ENCODE results near the gene FGF12.
"Not testable (repeated sequence)": the region's sequence is repeated elsewhere in the genome, so short reads cannot be mapped to it uniquely, and the experiment has no call there.

Gene FGF12

GRCh38 chr3:192576704-192577103 lies 150.6 kb downstream of the FGF12 start:
- DNase-seq, result not testable (repeated sequence)

GRCh38 chr3:192575879-192576506 lies 151.3 kb downstream of the FGF12 start:
- DNase-seq, result no peak

- no peak for DNase-seq
Measured at GRCh38 chr3:192573240-192573639, 154.1 kb downstream of the FGF12 start.

DNA sequence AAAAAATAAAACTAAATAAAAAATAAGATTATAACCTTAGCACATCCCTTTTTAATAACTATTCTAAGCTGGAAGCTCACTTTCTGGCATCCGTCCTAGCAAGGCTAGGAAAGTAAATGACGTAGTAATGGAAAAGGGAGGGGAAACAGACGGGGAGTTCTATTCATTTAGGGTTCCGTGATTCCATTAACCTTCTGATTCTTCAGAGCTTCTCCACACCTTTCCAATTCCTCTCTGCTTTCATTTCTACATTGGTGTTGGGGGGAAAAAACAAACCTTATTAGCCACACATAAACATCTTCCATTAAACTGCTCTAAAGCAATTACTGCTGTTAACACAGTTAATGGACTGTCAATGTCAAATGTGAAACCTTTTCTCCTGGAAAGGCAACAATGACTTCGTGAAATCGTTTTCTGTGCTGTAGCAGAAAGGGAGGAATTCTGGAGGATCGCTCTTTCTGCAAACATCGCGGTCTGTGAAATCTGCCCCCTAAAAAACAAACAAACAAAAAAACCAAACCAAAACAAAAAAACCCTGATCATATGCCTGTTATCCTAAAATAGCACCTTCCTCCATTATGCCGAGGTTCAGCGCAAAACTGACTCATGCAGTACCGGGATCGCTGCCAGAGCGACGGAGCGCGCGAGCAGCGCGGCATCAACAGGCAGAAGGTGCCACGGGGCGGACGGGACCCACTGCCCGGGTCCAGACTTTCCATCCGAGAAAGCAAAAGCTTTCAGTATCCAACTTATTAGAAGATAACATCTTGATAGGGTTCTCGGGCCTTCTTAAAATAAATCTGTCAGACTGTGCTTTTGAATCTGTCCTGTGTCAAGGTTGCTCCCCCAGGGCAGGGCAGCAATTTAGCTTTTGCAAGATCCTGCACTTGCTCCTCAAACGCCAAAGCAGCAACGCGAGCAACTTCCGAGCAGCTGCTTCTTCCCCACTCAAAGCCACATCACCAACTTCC lies 156.2 kb downstream of the FGF12 start:
- DNase-seq, result peak; percentile 1

DNA sequence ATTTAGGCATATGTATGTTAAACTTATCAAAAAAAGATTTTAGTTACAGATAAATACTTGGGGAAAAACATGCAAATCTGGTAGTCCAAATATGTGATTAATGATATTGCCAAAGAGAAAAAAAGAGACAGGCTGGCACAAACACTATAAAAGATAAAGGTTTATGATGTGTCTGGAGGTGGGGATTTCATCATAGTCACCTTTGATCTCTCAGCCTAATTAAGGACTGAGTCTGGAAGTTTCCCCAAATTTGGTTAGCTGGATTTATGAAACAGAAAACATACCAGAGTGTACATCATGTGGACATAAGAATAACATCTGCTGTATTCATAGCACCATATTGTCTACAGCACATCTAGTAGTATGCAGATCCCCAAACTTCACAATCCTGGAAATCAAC lies 157.0 kb downstream of the FGF12 start:
- DNase-seq, result no peak

GRCh38 chr3:192566706-192567290 lies 160.5 kb downstream of the FGF12 start:
- DNase-seq, result peak; percentile 63

DNA sequence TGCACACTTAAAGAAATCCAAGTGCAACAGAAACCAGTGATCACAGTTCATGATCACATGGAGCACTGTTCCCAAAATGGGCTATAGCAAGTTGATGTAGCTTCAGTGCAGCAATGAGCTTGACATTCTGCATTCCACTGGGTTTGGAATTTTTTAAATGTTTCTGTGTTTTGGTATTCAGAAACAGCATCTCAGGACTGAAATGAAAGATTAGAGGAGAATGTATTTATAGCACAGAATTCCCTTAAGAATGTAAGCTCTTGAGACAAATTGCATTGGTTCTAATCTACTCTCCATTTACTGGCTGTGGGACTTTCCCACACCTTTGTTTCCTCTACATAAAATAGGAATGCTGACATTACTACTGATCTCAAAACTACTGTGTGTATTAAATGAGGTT lies 162.7 kb downstream of the FGF12 start:
- DNase-seq, result no peak

DNA sequence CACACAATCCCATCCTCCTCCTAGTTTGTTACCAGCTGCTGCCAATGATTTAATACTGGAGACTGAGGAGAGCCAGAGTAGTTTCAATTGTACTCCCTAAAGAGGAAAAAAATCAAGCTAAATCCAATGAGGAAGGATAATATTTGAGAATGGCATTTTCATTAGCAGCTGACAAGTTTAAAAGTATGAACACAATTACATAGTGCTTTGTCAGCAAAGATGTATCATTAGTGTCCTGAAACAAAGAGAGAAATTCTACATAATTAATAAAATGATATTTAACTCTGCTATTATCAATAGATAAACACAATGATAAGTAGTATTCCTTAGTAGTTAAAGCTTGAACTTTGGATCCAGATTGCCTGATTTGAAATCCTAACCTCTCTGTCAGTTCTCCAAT lies 163.9 kb downstream of the FGF12 start:
- DNase-seq, result no peak

- DNase-seq, result no peak
Measured at GRCh38 chr3:192553707-192554106, 173.6 kb downstream of the FGF12 start.

GRCh38 chr3:192550356-192550755 lies 177.0 kb downstream of the FGF12 start:
- no peak for DNase-seq

DNA sequence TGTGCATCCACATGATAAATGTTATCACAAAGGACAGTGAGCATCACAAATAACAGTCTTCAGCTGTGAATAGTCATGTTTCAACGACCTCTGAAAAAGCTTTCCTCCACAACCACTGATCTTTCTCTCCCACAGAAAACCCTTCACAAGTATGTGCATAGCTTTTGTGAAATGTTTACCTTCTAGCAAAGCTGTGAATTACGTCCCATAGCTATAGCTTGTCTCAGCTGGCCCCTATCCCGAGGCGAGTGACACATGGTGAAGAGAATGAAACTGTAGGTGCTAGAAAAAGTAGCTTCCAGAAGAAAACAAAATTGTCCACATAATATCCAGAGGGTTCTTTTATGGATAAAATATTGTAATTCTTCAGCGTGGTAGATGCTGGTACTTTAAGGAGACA lies 182.0 kb downstream of the FGF12 start:
- no peak for DNase-seq

DNA sequence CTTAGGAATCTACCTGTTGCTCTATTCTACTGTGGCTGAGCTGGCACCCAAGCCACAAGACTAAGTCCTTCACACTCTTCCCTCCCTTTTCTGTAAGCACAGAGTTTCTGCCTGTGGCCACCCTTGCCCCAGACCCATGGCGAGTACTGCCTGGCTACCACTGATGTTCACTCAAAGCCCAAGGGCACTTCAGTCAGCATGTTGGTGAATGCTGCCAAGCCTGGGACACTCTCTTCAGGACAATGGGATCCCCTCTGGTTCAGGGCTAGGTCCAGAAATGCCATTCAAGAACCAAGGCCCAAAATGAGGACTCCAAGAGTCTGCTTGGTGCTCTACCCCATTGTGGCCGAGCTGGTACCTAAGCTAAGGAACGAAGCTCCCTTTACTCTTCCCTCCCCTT lies 184.2 kb downstream of the FGF12 start:
- no peak for DNase-seq

DNA sequence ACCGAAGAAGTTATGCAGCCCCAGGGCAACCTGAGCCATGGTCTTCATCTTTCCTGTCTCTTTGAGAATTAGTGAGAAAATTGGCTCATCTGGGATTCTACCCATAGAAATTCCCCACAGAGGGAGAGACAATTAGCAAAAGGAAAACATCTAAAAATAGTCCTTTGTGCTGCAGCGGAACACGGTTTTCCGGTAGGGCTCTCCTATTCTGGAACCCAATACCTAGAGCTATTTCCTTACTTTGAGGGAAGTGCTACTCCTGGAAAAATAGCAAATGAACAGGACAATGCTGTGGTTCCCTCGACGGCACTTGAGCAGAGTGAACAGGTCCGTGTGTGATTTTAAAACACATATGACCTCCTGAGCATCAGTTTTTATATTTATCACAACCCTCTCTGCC lies 210.5 kb downstream of the FGF12 start:
- no peak for DNase-seq

- no peak for DNase-seq
Measured at GRCh38 chr3:192515664-192516045, 211.7 kb downstream of the FGF12 start.

GRCh38 chr3:192514754-192515663 lies 212.3 kb downstream of the FGF12 start:
- no peak for DNase-seq

DNA sequence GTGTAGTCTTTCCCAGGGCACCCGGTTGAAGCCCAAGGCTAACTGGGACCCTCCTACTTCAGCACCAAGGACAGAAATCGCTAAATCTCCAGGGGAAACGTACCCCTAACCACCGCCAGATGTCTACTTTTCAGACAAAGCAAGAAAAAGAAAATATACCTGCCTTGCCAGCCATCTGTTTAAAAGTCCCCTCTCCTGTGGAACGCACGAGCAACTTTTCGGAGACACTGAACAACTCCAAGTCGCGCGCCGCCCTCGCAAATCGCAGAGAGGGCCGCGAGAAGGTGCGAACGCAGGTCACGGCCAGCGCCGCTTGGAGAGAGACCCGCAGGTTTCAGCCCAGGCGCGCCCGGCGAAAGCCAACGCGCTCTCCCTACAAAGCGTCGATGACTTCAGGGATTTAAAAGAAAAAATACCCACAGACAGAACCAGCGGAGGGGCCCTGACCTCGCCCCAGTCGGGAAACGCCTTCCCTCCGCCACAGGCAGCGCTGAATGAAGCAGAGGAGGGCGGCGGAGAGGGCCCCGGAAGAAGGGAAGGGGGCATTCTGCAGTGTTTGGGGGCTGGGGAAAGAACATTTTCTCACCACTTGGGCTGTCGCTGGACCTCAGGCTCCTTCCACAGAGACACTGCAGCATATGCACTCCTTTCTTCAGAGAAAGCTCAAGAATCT lies 213.1 kb downstream of the FGF12 start:
- no peak for DNase-seq

GRCh38 chr3:192505731-192506130 lies 221.6 kb downstream of the FGF12 start:
- DNase-seq, result no peak

GRCh38 chr3:192501401-192501800 lies 225.9 kb downstream of the FGF12 start:
- no peak for DNase-seq

DNA sequence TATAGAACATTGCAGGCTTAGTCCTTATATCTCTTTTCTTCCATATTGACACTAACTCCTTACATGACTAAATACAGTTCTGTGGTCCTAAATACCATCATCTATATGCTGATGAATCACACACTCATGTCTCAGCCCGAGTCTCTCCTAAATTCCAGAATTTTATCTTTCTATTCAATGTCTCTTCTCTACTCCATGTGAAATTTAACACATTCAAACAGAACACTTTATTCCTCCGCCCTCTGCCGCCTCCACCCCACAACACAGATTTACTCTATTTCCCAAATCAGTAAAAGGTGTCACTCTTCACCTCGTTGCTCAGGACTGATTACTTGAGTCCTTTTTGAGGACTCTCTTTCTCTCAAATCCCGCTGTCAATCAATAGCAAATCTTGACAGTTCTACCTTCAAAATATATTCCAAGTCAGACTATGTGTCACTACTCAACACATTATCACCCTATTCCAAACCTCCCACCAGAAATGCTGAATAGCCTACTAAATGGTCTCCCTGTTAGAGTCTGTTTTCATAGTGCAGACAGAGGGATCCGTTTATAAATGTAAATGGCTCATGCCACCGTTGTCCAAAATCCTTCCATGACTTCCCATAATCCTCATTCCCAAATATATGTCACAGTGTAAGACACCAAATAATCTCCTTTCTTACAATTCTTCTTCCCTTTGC lies 230.3 kb downstream of the FGF12 start:
- no peak for DNase-seq

GRCh38 chr3:192494174-192494573 lies 233.2 kb downstream of the FGF12 start:
- no peak for DNase-seq

GRCh38 chr3:192490720-192491119 lies 236.6 kb downstream of the FGF12 start:
- no peak for DNase-seq

- no peak for DNase-seq
Measured at GRCh38 chr3:192489579-192489978, 237.8 kb downstream of the FGF12 start.

All from activated naive CD4-positive, alpha-beta T cell treated with Interleukin-2 at 50 U/mL for 16 hours (primary cell).